22Rv1 (cell line): ENCODE measurements around the gene NCBP2.

Experiments
- H3K27ac ChIP-seq: fragments of 450-650 bp; 2 replicates; pipeline ENCODE4 v1.5.1; 2017
- ZFX ChIP-seq: fragments of 450-650 bp; IDR thresholded peaks from 2 replicates; pipeline ENCODE4 v1.6.1; 2017; ENCODE audit warnings: antibody characterized with exemption, borderline replicate concordance
- TF ChIP-seq, protein P1 (sequence below): fragments of 450-650 bp; IDR thresholded peaks from 2 replicates; pipeline ENCODE4 v1.5.1; 2017; ENCODE audit warnings: mild to moderate bottlenecking

The NCBP2 gene

DNA sequence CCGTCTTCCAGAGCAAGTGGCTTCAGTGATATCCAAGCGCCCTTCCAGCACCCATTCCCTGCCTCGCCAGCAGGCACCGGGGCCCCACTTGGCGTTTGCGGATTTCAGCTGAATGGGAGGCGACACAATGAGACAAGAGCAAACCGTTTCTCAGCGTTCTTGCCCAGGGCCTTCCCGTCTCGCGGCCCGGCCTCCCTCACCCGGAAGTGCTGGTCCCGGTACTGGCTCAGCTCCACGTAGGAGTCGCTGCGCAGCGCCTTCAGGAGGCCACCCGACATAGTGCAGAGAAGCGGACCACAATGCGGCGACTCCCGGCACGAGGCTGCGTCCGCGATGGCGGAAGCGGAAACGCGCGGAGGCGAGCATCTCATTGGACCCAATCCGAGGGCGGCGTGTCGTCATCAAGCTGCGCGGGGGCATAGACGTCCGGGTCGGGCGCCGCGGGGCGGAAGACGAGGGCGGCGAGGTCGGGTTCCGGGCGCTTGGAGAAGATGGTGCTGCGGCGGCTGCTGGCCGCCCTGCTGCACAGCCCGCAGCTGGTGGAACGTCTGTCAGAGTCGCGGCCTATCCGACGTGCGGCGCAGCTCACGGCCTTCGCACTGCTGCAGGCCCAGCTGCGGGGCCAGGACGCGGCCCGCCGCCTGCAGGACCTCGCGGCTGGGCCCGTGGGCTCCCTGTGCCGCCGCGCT lies at the start of gene NCBP2:
Gene NCBP2 (minus strand): TSS at position 303 of the 689 bp plus-strand sequence. CDS start 25 bp downstream, at position 278.
- TF ChIP-seq ZFX = no peak
- TF ChIP-seq, protein P1, sequence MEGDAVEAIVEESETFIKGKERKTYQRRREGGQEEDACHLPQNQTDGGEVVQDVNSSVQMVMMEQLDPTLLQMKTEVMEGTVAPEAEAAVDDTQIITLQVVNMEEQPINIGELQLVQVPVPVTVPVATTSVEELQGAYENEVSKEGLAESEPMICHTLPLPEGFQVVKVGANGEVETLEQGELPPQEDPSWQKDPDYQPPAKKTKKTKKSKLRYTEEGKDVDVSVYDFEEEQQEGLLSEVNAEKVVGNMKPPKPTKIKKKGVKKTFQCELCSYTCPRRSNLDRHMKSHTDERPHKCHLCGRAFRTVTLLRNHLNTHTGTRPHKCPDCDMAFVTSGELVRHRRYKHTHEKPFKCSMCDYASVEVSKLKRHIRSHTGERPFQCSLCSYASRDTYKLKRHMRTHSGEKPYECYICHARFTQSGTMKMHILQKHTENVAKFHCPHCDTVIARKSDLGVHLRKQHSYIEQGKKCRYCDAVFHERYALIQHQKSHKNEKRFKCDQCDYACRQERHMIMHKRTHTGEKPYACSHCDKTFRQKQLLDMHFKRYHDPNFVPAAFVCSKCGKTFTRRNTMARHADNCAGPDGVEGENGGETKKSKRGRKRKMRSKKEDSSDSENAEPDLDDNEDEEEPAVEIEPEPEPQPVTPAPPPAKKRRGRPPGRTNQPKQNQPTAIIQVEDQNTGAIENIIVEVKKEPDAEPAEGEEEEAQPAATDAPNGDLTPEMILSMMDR = peak; percentile 86
- H3K27ac ChIP-seq = peak within 1 kb of the TSS; percentile 99

DNA sequence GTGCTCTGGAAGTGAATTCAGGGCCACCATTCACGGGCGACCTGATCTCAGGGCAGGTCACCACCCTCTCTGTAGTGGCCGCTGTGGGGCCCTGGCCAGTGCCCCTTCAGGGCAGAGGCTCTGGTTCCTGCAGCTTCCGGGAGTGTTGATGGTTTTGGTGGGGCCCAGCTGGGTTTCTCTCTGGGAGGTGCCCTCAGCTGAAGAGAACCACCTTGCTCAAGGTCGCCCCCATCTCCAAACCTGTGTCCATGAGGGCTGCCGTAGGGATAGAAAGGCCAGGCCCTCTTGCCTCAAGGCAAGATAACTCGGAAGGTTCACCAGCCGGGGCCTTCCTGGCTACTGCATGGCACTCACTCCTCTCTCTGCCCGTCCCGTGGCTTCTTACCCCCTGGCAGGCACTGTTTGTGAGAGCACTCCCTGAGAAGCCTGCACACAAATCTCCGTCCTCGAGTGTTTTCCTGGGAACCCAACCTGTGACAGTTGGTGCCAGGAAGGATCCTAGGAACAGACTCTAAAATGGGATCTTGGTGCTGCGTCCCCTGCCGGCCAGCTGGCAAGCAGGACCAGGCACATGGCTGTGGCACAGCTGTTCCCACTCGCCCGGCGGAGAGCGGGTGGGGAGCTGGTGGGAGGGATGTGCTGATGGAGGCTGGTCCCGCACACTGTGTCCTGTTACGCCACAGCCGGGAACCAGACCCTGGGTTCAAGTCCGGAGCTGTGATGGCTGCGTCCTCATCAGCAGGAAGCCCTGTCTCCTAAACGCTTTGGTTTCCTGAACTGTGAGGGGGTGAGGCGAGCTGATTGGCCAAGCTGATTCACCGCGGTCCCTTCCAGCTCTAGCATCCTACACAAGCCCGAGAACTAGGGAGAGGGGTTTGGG lies 49.5 kb upstream of the NCBP2 start:
- H3K27ac ChIP-seq = no peak overlapping the region
- TF ChIP-seq, protein P1 = no peak
- no peak for TF ChIP-seq ZFX

DNA sequence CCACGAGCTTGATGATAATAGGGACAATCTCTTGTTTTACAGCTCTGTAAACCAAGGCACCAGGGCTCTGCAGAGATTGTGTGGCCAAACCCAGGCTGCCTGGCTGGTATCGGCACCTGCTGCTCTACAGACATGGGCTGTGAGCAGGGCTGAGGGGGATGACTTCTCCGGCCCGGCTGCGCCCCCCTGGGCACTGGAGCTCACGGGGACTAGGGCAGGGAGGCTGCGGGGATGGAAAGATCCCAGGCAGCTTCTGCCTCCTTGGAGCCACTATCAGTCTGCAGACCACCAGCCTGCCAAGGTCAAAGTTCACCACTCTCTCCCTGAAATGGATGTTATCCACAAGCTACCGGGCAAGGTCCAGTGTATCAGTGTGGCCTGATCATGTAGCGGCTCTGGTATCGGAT lies 48.3 kb upstream of the NCBP2 start:
- no peak for TF ChIP-seq ZFX
- no peak overlapping the region for H3K27ac ChIP-seq

DNA sequence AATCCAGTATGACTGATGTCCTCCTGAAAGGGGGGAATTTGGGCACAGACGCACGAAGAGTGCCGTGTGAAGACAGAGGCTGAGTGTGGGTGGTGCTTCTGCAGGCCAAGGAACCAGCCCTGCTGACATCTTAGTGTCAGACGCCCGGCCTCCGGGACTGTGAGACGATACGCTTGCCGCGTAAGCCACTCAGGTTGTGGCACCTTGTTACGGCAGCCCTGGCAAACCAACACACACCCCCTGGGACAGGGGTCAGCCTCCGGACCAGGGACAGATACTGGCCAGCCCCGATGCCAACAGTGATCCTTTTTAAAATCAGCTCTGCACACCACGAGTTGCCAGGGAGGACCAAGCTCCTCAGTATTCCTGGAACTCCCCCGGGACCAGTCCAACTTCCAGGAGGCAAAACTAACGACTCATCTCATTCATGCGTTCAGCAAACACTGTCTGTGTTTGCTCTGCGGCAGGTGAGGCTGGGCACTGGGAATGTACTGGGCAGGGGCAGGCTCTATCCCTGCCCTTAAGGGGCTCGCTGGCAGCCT lies 47.5 kb upstream of the NCBP2 start:
- no peak for TF ChIP-seq ZFX
- TF ChIP-seq, protein P1 = no peak

DNA sequence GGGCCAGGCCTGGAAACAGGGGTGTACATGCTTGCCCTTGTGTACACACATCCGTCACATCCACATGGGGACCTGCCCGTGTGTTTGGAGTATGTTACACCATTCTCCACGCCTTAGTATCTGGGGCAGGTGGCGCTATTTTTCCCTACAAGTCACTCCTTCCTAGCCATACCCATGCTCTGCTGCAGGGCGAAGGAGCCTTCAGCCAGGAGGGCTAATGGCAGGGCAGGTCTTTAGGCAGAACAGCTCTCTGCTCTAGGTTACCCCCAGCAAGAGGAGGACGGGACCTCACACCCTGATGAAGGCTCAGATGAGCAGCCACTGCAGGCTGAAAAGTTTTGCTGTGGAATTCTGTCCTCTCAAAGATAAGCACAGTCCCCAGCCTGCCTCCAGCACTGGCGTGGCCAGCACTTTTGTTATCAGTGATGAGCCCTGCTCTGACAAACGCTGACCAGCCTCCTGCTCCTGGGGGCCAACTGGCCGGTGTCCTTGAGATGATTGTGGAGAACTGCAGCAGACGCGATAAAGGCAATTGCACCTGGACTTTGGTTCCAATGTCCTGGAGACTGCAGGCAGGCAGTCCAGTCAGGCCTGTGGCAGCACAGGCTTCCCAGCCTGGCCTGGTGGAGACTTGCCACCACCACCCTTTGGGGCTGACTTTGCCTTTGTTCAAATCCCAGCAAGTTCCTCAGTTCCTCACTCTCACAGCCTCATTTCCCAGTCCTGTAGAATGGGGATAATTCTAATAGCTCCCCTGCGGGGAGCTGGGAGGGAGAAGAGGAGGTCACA lies 46.1 kb upstream of the NCBP2 start:
- no peak overlapping the region for H3K27ac ChIP-seq
- TF ChIP-seq, protein P1 = peak; percentile 32
- TF ChIP-seq ZFX = no peak

More for the DNA sequence above, 47.5 kb upstream of the NCBP2 start:
- no peak overlapping the region for H3K27ac ChIP-seq

DNA sequence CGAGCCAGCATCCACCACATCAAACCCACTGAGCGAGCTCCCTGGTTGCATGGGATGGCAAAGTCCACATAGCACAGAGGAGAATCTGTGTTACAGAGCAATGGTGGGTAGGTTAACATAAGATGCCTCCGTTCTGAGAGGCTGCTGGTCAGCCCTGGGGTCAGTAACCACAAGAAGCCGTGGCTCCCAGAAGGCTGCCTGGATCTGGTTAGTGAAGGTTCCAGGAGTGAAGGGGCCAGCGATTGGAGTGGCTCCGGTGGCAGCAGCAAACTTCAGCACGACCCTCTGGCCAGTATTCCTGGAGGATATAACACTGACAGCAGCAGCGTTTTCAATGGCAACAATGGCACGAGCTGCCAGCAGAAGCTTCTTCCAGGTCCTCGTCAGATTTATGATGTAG lies 44.7 kb upstream of the NCBP2 start:
- no peak overlapping the region for H3K27ac ChIP-seq
- TF ChIP-seq ZFX = no peak
- TF ChIP-seq, protein P1 = no peak
